CD14-positive monocyte (primary cell): Measurements from ENCODE around the gene CERK. TPM values are rescaled to one million over a fixed set of nuclear protein-coding genes. Genes with fewer than 3 reads are reported as not detected.

ENCODE experiments used
- DNase-seq, 3 donors: peaks; one replicate each; pipeline ENCODE4 v3.0.0-alpha.2; 2011 to 2022
- H2AFZ ChIP-seq: 2 replicates; pipeline ENCODE4 v1.6.0; 2012; ENCODE audit warnings: mild to moderate bottlenecking, low read depth, low read length, inconsistent platforms; ENCODE audit not compliant: insufficient read depth, poor library complexity, severe bottlenecking
- H3K27ac ChIP-seq, 2 donors: 1 replicate in 1 of 2; 2 replicates in 1 of 2; pipeline ENCODE4 v1.5.1; 2012 to 2013; ENCODE audit warnings: low read length in 2 of 2, control low read depth in 1 of 2, inconsistent platforms in 1 of 2, low read depth in 1 of 2, mild to moderate bottlenecking in 1 of 2
- H3K27me3 ChIP-seq, 2 donors: one replicate each; pipeline versions ENCODE4 v1.6.0 to v1.6.1; 2011 to 2013; ENCODE audit warnings: low read length in 2 of 2; ENCODE audit not compliant: control insufficient read depth in 2 of 2, insufficient read depth in 2 of 2
- H3K36me3 ChIP-seq, 2 donors: replicated peaks in 1 of 2; 1 replicate in 1 of 2; 2 replicates in 1 of 2; pipeline versions ENCODE4 v1.5.1 to v1.6.1; 2012 to 2013; ENCODE audit warnings: low read length in 2 of 2, control low read depth in 1 of 2, inconsistent platforms in 1 of 2, mild to moderate bottlenecking in 1 of 2; ENCODE audit not compliant: insufficient read depth in 2 of 2, control insufficient read depth in 1 of 2
- H3K4me1 ChIP-seq, 2 donors: 1 replicate in 1 of 2; 2 replicates in 1 of 2; pipeline versions ENCODE4 v1.5.1 to v1.6.1; 2012 to 2013; ENCODE audit warnings: low read length in 2 of 2, control low read depth in 1 of 2, inconsistent platforms in 1 of 2, mild to moderate bottlenecking in 1 of 2, moderate library complexity in 1 of 2; ENCODE audit not compliant: insufficient read depth in 2 of 2, control insufficient read depth in 1 of 2
- H3K4me2 ChIP-seq: replicated peaks from 2 replicates; pipeline ENCODE3; 2012; ENCODE audit warnings: low read length, moderate library complexity, mild to moderate bottlenecking; ENCODE audit not compliant: poor library complexity, severe bottlenecking; ENCODE audit errors: extremely low read depth
- H3K4me3 ChIP-seq, 3 experiments: fragments of 200-600 bp in 1 of 3; sonication (generic) in 1 of 3; replicated peaks in 1 of 3; 1 replicate in 2 of 3; 2 replicates in 1 of 3; pipeline ENCODE4 v1.5.1; 2011 to 2013; ENCODE audit warnings: low read length in 3 of 3, mild to moderate bottlenecking in 3 of 3, control low read depth in 2 of 3, low read depth in 2 of 3, inconsistent platforms in 1 of 3, moderate library complexity in 1 of 3
- H3K79me2 ChIP-seq: 2 replicates; pipeline ENCODE4 v1.6.0; 2012; ENCODE audit warnings: mild to moderate bottlenecking, control low read depth, inconsistent platforms, low read length, moderate library complexity; ENCODE audit not compliant: insufficient read depth
- H3K9ac ChIP-seq: 2 replicates; pipeline ENCODE4 v1.6.0; 2017; ENCODE audit warnings: low read length, mild to moderate bottlenecking; ENCODE audit not compliant: insufficient read depth, poor library complexity, severe bottlenecking
- H3K9me3 ChIP-seq, 2 donors: replicated peaks in 1 of 2; 1 replicate in 1 of 2; 2 replicates in 1 of 2; pipeline versions ENCODE4 v1.5.1 to v1.6.1; 2012 to 2013; ENCODE audit warnings: low read length in 2 of 2, control low read depth in 1 of 2; ENCODE audit not compliant: control insufficient read depth in 1 of 2, insufficient read depth in 1 of 2
- H4K20me1 ChIP-seq: 2 replicates; pipeline ENCODE4 v1.6.0; 2012; ENCODE audit warnings: mild to moderate bottlenecking, low read length, control low read depth, moderate library complexity; ENCODE audit not compliant: insufficient read depth
- H3K27ac Mint-ChIP-seq, 7 donors: one replicate each; pipeline ENCODE4 v1.8.0; 2020; ENCODE audit warnings: mild to moderate bottlenecking in 7 of 7, mixed read lengths in 7 of 7, moderate library complexity in 6 of 7, inconsistent platforms in 2 of 7
- H3K27me3 Mint-ChIP-seq, 3 donors: one replicate each; pipeline ENCODE4 v1.8.0; 2021 to 2022; ENCODE audit warnings: low read depth in 3 of 3, mild to moderate bottlenecking in 3 of 3, mixed read lengths in 3 of 3, moderate library complexity in 3 of 3, inconsistent platforms in 1 of 3
- H3K36me3 Mint-ChIP-seq, 2 donors: one replicate each; pipeline ENCODE4 v1.8.0; 2020; ENCODE audit warnings: mixed read lengths in 2 of 2, inconsistent platforms in 1 of 2, mild to moderate bottlenecking in 1 of 2
- H3K4me1 Mint-ChIP-seq: one replicate; pipeline ENCODE4 v1.8.0; 2020; ENCODE audit warnings: mild to moderate bottlenecking, mixed read lengths
- H3K4me3 Mint-ChIP-seq, 2 donors: one replicate each; pipeline ENCODE4 v1.8.0; 2020; ENCODE audit warnings: mild to moderate bottlenecking in 2 of 2, mixed read lengths in 2 of 2, moderate library complexity in 1 of 2
- H3K9me3 Mint-ChIP-seq, 7 donors: one replicate each; pipeline ENCODE4 v1.8.0; 2020 to 2022; ENCODE audit warnings: mixed read lengths in 7 of 7, mild to moderate bottlenecking in 6 of 7, moderate library complexity in 6 of 7, inconsistent platforms in 2 of 7
- WGBS: methylation state at CpG from one replicate; pipeline ENCODE4 v1.1.5; 2013; ENCODE audit warnings: missing lambda C conversion rate; ENCODE audit not compliant: insufficient coverage; 5-methylcytosine and 5-hydroxymethylcytosine counted together
- intact Hi-C, 2 donors: fragments of 100-400 bp; cut with micrococcal nuclease; formaldehyde crosslinking; loops; one replicate each; pipeline versions ENCODE4 v1.15.0 to v1.15.1; 2023
- polyA plus RNA-seq, 3 donors: library from polyadenylated mRNA; depleted of rRNA in 1 of 3; unstranded in 2 of 3; stranded (reverse) in 1 of 3; fragments of 300-500 nt in 2 of 3; fragments of >200 nt in 1 of 3; fragmentation: Illumina TruSeq in 2 of 3; gene quantifications; 1 replicate in 2 of 3; 2 replicates in 1 of 3; pipeline ENCODE4 v1.2.3, GENCODE V29; 2012 to 2021
- TF ChIP-seq, protein P1 (sequence below): fragments of 200-600 bp; IDR thresholded peaks from one replicate; pipeline ENCODE4 v1.8.0; 2022; ENCODE audit warnings: antibody characterized with exemption, mild to moderate bottlenecking

The CERK gene
- polyA plus RNA-seq, 3 donors = 22.4 to 40.2 (median 24.5) TPM

DNA sequence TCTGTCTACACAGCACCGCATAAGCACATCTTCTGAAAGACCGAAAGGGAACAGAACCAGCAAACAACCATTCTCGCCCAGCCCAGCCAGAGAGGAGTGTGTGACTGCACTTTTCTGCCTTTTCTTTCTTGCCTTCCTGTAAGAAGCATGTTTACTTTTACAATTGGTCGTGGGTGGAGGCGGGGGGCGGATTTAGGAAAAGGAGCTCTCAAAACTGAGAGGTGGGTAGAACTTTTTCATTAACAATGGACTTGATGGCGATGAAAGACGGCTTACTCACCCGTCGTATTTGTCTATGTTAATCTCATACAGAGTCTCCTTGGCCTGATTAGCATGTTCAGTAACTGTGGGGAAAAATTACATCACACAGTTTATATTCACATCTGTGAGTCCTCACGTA, 27.2 kb downstream of the CERK start:
- intact Hi-C loops = no loop called here
- Mint-ChIP-seq H3K9me3 (no peaks in the 10 kb centered on the region), H3K4me3 (no peak overlapping the region), H3K4me1 (no peaks in the 10 kb centered on the region), H3K27ac (peak overlapping the region in 1 of 7 donors; percentile 10), H3K36me3 (peaks cover 87 to 100% of the 10 kb centered on the region in 2 donors), H3K27me3 (peaks cover 0 to 2% (median 0%) of the 10 kb centered on the region in 3 donors)
- H3K27me3 ChIP-seq = no peaks in the 10 kb centered on the region
- peaks cover 81 to 100% of the 10 kb centered on the region in 2 donors for H3K36me3 ChIP-seq
- H4K20me1 ChIP-seq = peaks cover 80% of the 10 kb centered on the region
- H3K4me3 ChIP-seq = no peak overlapping the region
- WGBS = no CpG with 5 or more reads among the region's 11 CpGs
- H3K27ac ChIP-seq = no peak overlapping the region
- no peak for DNase-seq
- H3K4me2 ChIP-seq = no peak overlapping the region
- H3K9ac ChIP-seq = no peak overlapping the region
- H3K4me1 ChIP-seq = no peaks in the 10 kb centered on the region
- TF ChIP-seq, protein P1, sequence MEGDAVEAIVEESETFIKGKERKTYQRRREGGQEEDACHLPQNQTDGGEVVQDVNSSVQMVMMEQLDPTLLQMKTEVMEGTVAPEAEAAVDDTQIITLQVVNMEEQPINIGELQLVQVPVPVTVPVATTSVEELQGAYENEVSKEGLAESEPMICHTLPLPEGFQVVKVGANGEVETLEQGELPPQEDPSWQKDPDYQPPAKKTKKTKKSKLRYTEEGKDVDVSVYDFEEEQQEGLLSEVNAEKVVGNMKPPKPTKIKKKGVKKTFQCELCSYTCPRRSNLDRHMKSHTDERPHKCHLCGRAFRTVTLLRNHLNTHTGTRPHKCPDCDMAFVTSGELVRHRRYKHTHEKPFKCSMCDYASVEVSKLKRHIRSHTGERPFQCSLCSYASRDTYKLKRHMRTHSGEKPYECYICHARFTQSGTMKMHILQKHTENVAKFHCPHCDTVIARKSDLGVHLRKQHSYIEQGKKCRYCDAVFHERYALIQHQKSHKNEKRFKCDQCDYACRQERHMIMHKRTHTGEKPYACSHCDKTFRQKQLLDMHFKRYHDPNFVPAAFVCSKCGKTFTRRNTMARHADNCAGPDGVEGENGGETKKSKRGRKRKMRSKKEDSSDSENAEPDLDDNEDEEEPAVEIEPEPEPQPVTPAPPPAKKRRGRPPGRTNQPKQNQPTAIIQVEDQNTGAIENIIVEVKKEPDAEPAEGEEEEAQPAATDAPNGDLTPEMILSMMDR = no peak
- peaks cover 17% of the 10 kb centered on the region for H3K79me2 ChIP-seq
- no peak overlapping the region for H2AFZ ChIP-seq
- no peaks in the 10 kb centered on the region for H3K9me3 ChIP-seq

DNA sequence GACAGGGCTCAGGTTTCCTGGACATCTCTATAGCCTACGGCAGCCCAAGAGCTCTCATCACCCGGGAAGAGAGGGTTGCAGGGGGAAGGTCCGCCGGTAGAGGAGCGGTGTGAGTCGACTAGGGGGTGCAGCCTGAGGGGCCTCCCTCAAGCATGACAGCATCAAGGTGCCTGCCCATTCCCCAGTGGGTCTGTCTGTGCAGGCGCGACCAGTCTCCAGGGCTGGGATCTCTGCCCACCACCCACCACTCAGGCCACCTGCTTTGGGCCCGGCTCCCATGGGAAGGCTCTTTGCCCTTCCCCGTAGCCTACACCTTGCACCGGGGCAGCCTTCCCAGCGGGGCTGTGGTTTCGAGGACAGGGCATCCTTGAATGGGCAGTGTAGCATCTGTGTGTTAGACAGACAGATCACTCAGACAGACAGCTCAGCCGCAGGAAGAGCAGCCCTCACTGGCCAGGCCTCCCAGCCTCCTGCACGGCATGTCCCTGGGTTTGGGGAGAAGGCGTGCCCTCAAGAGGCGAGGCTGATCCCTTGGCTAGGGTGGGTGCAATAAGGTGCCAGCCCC, 29.2 kb downstream of the CERK start:
- H3K79me2 ChIP-seq = peaks cover 8% of the 10 kb centered on the region
- H3K9me3 ChIP-seq = no peaks in the 10 kb centered on the region
- H4K20me1 ChIP-seq = peaks cover 80% of the 10 kb centered on the region
- Mint-ChIP-seq H3K36me3 (peaks cover 90 to 100% of the 10 kb centered on the region in 2 donors), H3K4me1 (no peaks in the 10 kb centered on the region), H3K9me3 (no peaks in the 10 kb centered on the region), H3K4me3 (no peak overlapping the region), H3K27me3 (peaks cover 0 to 2% (median 0%) of the 10 kb centered on the region in 3 donors), H3K27ac (peak overlapping the region in 2 of 7 donors; percentile 37 to 73)
- 98% methylated on average over 12 of the region's 17 CpGs for WGBS
- no peak for DNase-seq
- H3K36me3 ChIP-seq = peaks cover 84 to 100% of the 10 kb centered on the region in 2 donors
- H3K9ac ChIP-seq = no peak overlapping the region
- intact Hi-C loops = no loop called here
- no peaks in the 10 kb centered on the region for H3K4me1 ChIP-seq
- H3K4me2 ChIP-seq = no peak overlapping the region
- H3K27ac ChIP-seq = no peak overlapping the region
- H3K4me3 ChIP-seq = no peak overlapping the region
- no peak overlapping the region for H2AFZ ChIP-seq
- no peaks in the 10 kb centered on the region for H3K27me3 ChIP-seq
- TF ChIP-seq, protein P1 = no peak
